Keratinocyte (primary cell): Measurements from ENCODE around the gene MAP3K8. TPM values are rescaled to one million over a fixed set of nuclear protein-coding genes. Genes with fewer than 3 reads are reported as not detected.

ENCODE experiments used
- DNase-seq: peaks from one replicate; pipeline ENCODE4 v3.0.0-alpha.2; 2011; ENCODE audit warnings: low read depth, missing footprints, low spot score
- FAIRE-seq: peaks from 2 replicates; lab custom pipeline; 2011; peaks lifted over from hg19 to GRCh38; lab: Jason Lieb, UNC
- H2AFZ ChIP-seq: 2 replicates; pipeline ENCODE4 v1.6.0; 2012; ENCODE audit warnings: low read length, control low read depth, inconsistent platforms; ENCODE audit not compliant: control insufficient read depth
- H3K27ac ChIP-seq: 2 replicates; pipeline ENCODE4 v1.5.1; 2011; ENCODE audit warnings: low read length; ENCODE audit not compliant: control insufficient read depth, insufficient read depth
- H3K27me3 ChIP-seq: 3 replicates; pipeline ENCODE4 v1.6.0; 2011; ENCODE audit warnings: low read length; ENCODE audit not compliant: control insufficient read depth, insufficient read depth; ENCODE audit errors: extremely low read depth
- H3K36me3 ChIP-seq, 2 experiments: 2 replicates in 1 of 2; 3 replicates in 1 of 2; pipeline ENCODE4 v1.5.1; 2011; ENCODE audit warnings: low read length in 2 of 2, mild to moderate bottlenecking in 1 of 2; ENCODE audit not compliant: control insufficient read depth in 2 of 2, insufficient read depth in 2 of 2; ENCODE audit errors: extremely low read depth in 1 of 2
- H3K4me1 ChIP-seq: 3 replicates; pipeline ENCODE4 v1.5.1; 2011; ENCODE audit warnings: low read length; ENCODE audit not compliant: control insufficient read depth, insufficient read depth; ENCODE audit errors: extremely low read depth
- H3K4me2 ChIP-seq: 3 replicates; pipeline ENCODE4 v1.6.0; 2011; ENCODE audit warnings: low read depth, low read length; ENCODE audit not compliant: control insufficient read depth, insufficient read depth; ENCODE audit errors: extremely low read depth
- H3K4me3 ChIP-seq, 3 experiments: fragments of 200-600 bp in 1 of 3; sonication (generic) in 1 of 3; 2 replicates in 2 of 3; 3 replicates in 1 of 3; pipeline ENCODE4 v1.5.1; 2011 to 2016; ENCODE audit warnings: low read length in 3 of 3, mild to moderate bottlenecking in 3 of 3, control low read depth in 2 of 3, inconsistent platforms in 1 of 3, low read depth in 1 of 3, mixed read lengths in 1 of 3, mixed run types in 1 of 3, moderate library complexity in 1 of 3; ENCODE audit not compliant: control insufficient read depth in 2 of 3, insufficient read depth in 2 of 3; ENCODE audit errors: extremely low read depth in 1 of 3
- H3K79me2 ChIP-seq: 2 replicates; pipeline ENCODE4 v1.6.0; 2012; ENCODE audit warnings: low read length; ENCODE audit not compliant: control insufficient read depth, insufficient read depth
- H3K9ac ChIP-seq: 3 replicates; pipeline ENCODE4 v1.6.0; 2011; ENCODE audit warnings: low read length; ENCODE audit not compliant: control insufficient read depth, insufficient read depth; ENCODE audit errors: extremely low read depth
- H3K9me1 ChIP-seq: 3 replicates; pipeline ENCODE4 v1.6.0; 2011; ENCODE audit warnings: low read length; ENCODE audit not compliant: control insufficient read depth, insufficient read depth; ENCODE audit errors: extremely low read depth
- H3K9me3 ChIP-seq: 2 replicates; pipeline ENCODE4 v1.5.1; 2012; ENCODE audit warnings: low read depth, low read length; ENCODE audit not compliant: control insufficient read depth
- H4K20me1 ChIP-seq: 3 replicates; pipeline ENCODE4 v1.6.0; 2011; ENCODE audit warnings: low read length; ENCODE audit not compliant: control insufficient read depth, insufficient read depth; ENCODE audit errors: extremely low read depth
- EZH2 ChIP-seq: IDR thresholded peaks from one replicate; pipeline ENCODE4 v1.6.1; 2012; ENCODE audit warnings: inconsistent platforms, mild to moderate bottlenecking, low read length, moderate library complexity
- dilution Hi-C: fragments of 300-500 bp; cut with MboI; formaldehyde crosslinking; loops from one replicate; pipeline ENCODE4 v1.7.0; 2020; ENCODE audit warnings: low sequenced_read_pairs; ENCODE audit not compliant: extremely low pct_ligation_motif_present
- polyA plus RNA-seq, 5 experiments: library from polyadenylated mRNA; depleted of rRNA in 3 of 5; stranded (reverse) in 3 of 5; stranded (forward) in 1 of 5; unstranded in 1 of 5; fragments of >200 nt; gene quantifications; 1 replicate in 1 of 5; 2 replicates in 3 of 5; 3 replicates in 1 of 5; pipeline versions ENCODE4 v1.2.1 to v1.2.3, GENCODE V29; 2011 to 2012; ENCODE audit warnings: missing spikeins in 2 of 5, low read depth in 1 of 5, low replicate concordance in 1 of 5
- TF ChIP-seq, protein P1 (sequence below), 3 experiments: IDR thresholded peaks in 1 of 3; conservative IDR thresholded peaks in 1 of 3; optimal IDR thresholded peaks in 1 of 3; 2 replicates in 2 of 3; 3 replicates in 1 of 3; pipeline versions ENCODE3 to v1.5.1; 2011; ENCODE audit warnings: low read length in 3 of 3, mild to moderate bottlenecking in 3 of 3, moderate library complexity in 2 of 3, control low read depth in 1 of 3, inconsistent platforms in 1 of 3; ENCODE audit not compliant: insufficient read depth in 2 of 3; ENCODE audit errors: extremely low read depth in 1 of 3

The MAP3K8 gene
- polyA plus RNA-seq, 1 donor (not counting 4 experiments of a cell fraction or from before 2014, with no cell fraction given), result 4.9 TPM

DNA sequence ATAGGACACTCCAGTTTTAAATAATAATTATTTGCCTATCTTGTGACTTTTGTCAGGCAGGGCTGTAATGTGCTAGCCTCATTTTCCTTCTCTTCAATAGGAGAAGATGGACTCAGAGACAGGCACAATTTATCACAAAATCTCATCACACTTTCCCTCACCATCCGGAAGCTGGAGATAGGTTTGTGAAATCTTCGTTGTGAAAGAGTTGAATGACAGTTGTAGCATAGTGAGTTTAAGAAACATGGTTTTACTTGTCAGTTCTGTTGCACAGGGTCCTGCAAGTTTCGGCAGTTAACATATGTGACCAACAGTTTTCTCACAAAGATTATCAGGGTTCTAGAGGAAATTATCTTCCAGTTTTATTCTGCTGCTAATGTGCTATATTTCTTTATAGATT, 37.7 kb upstream of the MAP3K8 start:
- Histone ChIP-seq H3K4me2 (no peak overlapping the region), H3K79me2 (no peaks in the 10 kb centered on the region), H3K27me3 (peaks cover 34% of the 10 kb centered on the region), H4K20me1 (no peaks in the 10 kb centered on the region), H3K27ac (no peak overlapping the region), H3K9me3 (no peaks in the 10 kb centered on the region), H3K9me1 (no peaks in the 10 kb centered on the region), H3K9ac (no peak overlapping the region), H2AFZ (no peak overlapping the region), H3K4me1 (peaks cover 2% of the 10 kb centered on the region), H3K4me3 (no peak overlapping the region), H3K36me3 (no peaks in the 10 kb centered on the region)
- FAIRE-seq (no peak), DNase-seq (no peak)
- TF ChIP-seq EZH2, result no peak
- TF ChIP-seq, protein P1, sequence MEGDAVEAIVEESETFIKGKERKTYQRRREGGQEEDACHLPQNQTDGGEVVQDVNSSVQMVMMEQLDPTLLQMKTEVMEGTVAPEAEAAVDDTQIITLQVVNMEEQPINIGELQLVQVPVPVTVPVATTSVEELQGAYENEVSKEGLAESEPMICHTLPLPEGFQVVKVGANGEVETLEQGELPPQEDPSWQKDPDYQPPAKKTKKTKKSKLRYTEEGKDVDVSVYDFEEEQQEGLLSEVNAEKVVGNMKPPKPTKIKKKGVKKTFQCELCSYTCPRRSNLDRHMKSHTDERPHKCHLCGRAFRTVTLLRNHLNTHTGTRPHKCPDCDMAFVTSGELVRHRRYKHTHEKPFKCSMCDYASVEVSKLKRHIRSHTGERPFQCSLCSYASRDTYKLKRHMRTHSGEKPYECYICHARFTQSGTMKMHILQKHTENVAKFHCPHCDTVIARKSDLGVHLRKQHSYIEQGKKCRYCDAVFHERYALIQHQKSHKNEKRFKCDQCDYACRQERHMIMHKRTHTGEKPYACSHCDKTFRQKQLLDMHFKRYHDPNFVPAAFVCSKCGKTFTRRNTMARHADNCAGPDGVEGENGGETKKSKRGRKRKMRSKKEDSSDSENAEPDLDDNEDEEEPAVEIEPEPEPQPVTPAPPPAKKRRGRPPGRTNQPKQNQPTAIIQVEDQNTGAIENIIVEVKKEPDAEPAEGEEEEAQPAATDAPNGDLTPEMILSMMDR (optimal IDR thresholded peaks at IDR 0.05 in 1 of 3, IDR thresholded peaks at IDR 0.05 in 1 of 3, conservative IDR thresholded peaks at IDR 0.05 in 1 of 3; ENCODE audit: extremely low read depth in 1 of 3, insufficient read depth in 2 of 3, low read length in 3 of 3), result no peak
- dilution Hi-C loops, result no loop called here

DNA sequence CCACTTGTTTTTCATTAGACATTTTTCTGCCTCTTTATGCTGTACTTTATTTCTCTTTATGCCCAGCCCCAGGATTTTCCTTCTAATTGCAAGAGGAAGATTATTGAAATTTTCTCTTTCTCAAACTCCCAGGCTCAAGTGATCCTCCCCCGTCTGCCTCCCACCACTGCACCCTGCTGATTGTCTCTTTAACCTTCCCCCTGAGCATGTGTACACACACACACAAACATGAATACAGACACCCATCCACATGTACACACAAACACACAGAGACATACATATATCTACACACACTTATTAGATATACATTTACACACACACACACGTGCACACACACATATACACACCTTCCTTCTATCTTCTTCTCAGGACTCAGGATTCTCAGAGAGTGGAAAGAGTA, 37.3 kb upstream of the MAP3K8 start:
- H3K9ac ChIP-seq, result no peak overlapping the region
- no peaks in the 10 kb centered on the region for H3K9me3 ChIP-seq
- TF ChIP-seq, protein P1 (optimal IDR thresholded peaks at IDR 0.05 in 1 of 3, IDR thresholded peaks at IDR 0.05 in 1 of 3, conservative IDR thresholded peaks at IDR 0.05 in 1 of 3; ENCODE audit: extremely low read depth in 1 of 3, insufficient read depth in 2 of 3, low read length in 3 of 3), result no peak
- TF ChIP-seq EZH2, result no peak
- no peaks in the 10 kb centered on the region for H3K79me2 ChIP-seq
- peaks cover 2% of the 10 kb centered on the region for H3K4me1 ChIP-seq
- DNase-seq, result no peak
- no peak overlapping the region for H3K4me2 ChIP-seq
- H3K4me3 ChIP-seq, result no peak overlapping the region
- H3K27ac ChIP-seq, result no peak overlapping the region
- dilution Hi-C loops, result no loop called here
- H3K27me3 ChIP-seq, result peaks cover 30% of the 10 kb centered on the region
- H3K36me3 ChIP-seq, result no peaks in the 10 kb centered on the region
- no peaks in the 10 kb centered on the region for H4K20me1 ChIP-seq
- H3K9me1 ChIP-seq, result no peaks in the 10 kb centered on the region
- no peak overlapping the region for H2AFZ ChIP-seq
- no peak for FAIRE-seq
